ENCODE results near the gene AVPR2.

The AVPR2 gene

GRCh38 chrX:153933748-153934147 lies 29.3 kb downstream of the AVPR2 start:
- no peak overlapping the region for H2BK12ac ChIP-seq (ENCODE audit: low read length)
- peak overlapping the region; percentile 83 for H3K4me2 ChIP-seq (ENCODE audit: low read length)
- no peak overlapping the region for H3K18ac ChIP-seq (ENCODE audit: low read length)
- peak overlapping the region; percentile 96 for H3K4ac ChIP-seq (ENCODE audit: low read depth, low read length)
- peaks cover 36 to 37% of the 10 kb centered on the region in 2 experiments for H3K36me3 ChIP-seq (ENCODE audit: control insufficient read depth in 1 of 2, insufficient read depth in 2 of 2, low read length in 2 of 2)
- no peaks in the 10 kb centered on the region for H3K9me3 ChIP-seq (ENCODE audit: insufficient read depth, low read depth, low read length)
- peaks cover 5 to 6% of the 10 kb centered on the region in 2 experiments for H3K4me1 ChIP-seq (ENCODE audit: control insufficient read depth in 1 of 2, insufficient read depth in 2 of 2, low read length in 2 of 2)
- H3K4me3 ChIP-seq (ENCODE audit: low read depth, low read length): peak overlapping the region; percentile 89
- H2BK5ac ChIP-seq (ENCODE audit: low read depth, low read length, poor library complexity): no peak overlapping the region
- DNase-seq: peak in 1 of 2 donors; percentile 49
- H3K14ac ChIP-seq (ENCODE audit: low read length): no peak overlapping the region
- no peak overlapping the region for H4K8ac ChIP-seq (ENCODE audit: low read depth, low read length)
- peak overlapping the region; percentile 62 for H2AK5ac ChIP-seq (ENCODE audit: low read length)
- H4K12ac ChIP-seq (ENCODE audit: low read depth, low read length): no peak overlapping the region
- peaks cover 10% of the 10 kb centered on the region for H3K79me2 ChIP-seq (ENCODE audit: control insufficient read depth, insufficient read depth, low read length, poor library complexity)
- H3K27me3 ChIP-seq (ENCODE audit: insufficient read depth, low read length): no peaks in the 10 kb centered on the region
- H2AFZ ChIP-seq (ENCODE audit: insufficient read depth, low read length, poor library complexity): no peak overlapping the region
- no peak overlapping the region for H3K23ac ChIP-seq (ENCODE audit: low read length)
- WGBS (ENCODE audit: extremely low coverage, insufficient coverage, insufficient read length): no CpG with 5 or more reads among the region's 7 CpGs
- no peak overlapping the region for H3K9ac ChIP-seq (ENCODE audit: low read length)
- H2BK120ac ChIP-seq (ENCODE audit: insufficient read depth, low read length, poor library complexity): no peak overlapping the region
- H4K91ac ChIP-seq (ENCODE audit: low read depth, low read length): no peak overlapping the region
- H3K79me1 ChIP-seq (ENCODE audit: low read length): peaks cover 5% of the 10 kb centered on the region
- no peak overlapping the region for H3K27ac ChIP-seq (ENCODE audit: low read depth, low read length)

GRCh38 chrX:153934148-153934761 lies 29.8 kb downstream of the AVPR2 start:
- peak overlapping the region; percentile 96 for H3K4ac ChIP-seq (ENCODE audit: low read depth, low read length)
- H3K4me3 ChIP-seq (ENCODE audit: low read depth, low read length): peak overlapping the region; percentile 89
- peak overlapping the region; percentile 90 for H3K18ac ChIP-seq (ENCODE audit: low read length)
- H3K79me1 ChIP-seq (ENCODE audit: low read length): peaks cover 5% of the 10 kb centered on the region
- H2AFZ ChIP-seq (ENCODE audit: insufficient read depth, low read length, poor library complexity): peak overlapping the region; percentile 78
- peak overlapping the region; percentile 58 for H3K27ac ChIP-seq (ENCODE audit: low read depth, low read length)
- H3K4me1 ChIP-seq (ENCODE audit: control insufficient read depth in 1 of 2, insufficient read depth in 2 of 2, low read length in 2 of 2): peaks cover 5 to 6% of the 10 kb centered on the region in 2 experiments
- H3K9ac ChIP-seq (ENCODE audit: low read length): peak overlapping the region; percentile 94
- no peaks in the 10 kb centered on the region for H3K9me3 ChIP-seq (ENCODE audit: insufficient read depth, low read depth, low read length)
- no peak for DNase-seq
- H2AK5ac ChIP-seq (ENCODE audit: low read length): peak overlapping the region; percentile 86
- peak overlapping the region; percentile 52 for H2BK5ac ChIP-seq (ENCODE audit: low read depth, low read length, poor library complexity)
- peak overlapping the region; percentile 95 for H3K14ac ChIP-seq (ENCODE audit: low read length)
- H3K36me3 ChIP-seq (ENCODE audit: control insufficient read depth in 1 of 2, insufficient read depth in 2 of 2, low read length in 2 of 2): peaks cover 35 to 36% of the 10 kb centered on the region in 2 experiments
- no peaks in the 10 kb centered on the region for H3K27me3 ChIP-seq (ENCODE audit: insufficient read depth, low read length)
- H4K12ac ChIP-seq (ENCODE audit: low read depth, low read length): peak overlapping the region; percentile 77
- H4K91ac ChIP-seq (ENCODE audit: low read depth, low read length): peak overlapping the region; percentile 52
- no CpG with 5 or more reads among the region's 33 CpGs for WGBS (ENCODE audit: extremely low coverage, insufficient coverage, insufficient read length)
- peak overlapping the region; percentile 17 for H2BK120ac ChIP-seq (ENCODE audit: insufficient read depth, low read length, poor library complexity)
- H3K4me2 ChIP-seq (ENCODE audit: low read length): peak overlapping the region; percentile 83
- H3K23ac ChIP-seq (ENCODE audit: low read length): no peak overlapping the region
- H4K8ac ChIP-seq (ENCODE audit: low read depth, low read length): peak overlapping the region; percentile 87
- no peak overlapping the region for H2BK12ac ChIP-seq (ENCODE audit: low read length)
- peaks cover 10% of the 10 kb centered on the region for H3K79me2 ChIP-seq (ENCODE audit: control insufficient read depth, insufficient read depth, low read length, poor library complexity)

DNA sequence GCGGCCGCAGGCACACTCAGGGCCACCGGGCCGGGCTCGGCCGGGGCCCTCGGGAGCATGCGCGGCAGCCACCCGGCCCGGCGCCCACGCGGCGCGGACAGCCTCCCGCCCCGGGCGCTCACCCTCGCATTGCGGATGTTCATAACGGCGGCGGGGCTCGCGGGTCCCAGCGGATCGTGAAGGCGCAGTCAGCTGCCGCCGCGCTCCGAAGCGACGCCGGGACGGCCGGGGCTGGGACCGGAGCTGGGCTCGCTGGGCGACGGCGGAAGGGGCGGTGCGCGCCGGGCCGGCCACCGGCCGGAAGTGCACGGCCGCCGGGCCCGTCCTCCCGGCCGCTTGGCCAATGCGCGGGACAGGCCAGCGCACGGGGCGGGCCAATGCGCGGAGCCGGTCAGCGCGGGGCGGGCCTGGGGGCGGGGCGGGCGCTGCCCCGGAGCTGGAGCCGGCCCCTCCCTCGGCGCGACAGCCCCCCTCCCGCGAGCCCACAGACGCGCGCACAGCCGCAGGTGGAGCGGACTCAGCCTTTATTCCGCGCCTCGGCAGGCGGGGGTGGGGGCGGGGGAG lies 30.4 kb downstream of the AVPR2 start, which contains the start of gene NAA10:
NAA10 (minus strand) TSS at position 276 of the 564 bp plus-strand sequence; CDS start at position 143, 133 bp downstream.
- Histone ChIP-seq H4K91ac (ENCODE audit: low read depth, low read length) (peak within 1 kb of the TSS; percentile 52), H2AK5ac (ENCODE audit: low read length) (peak within 1 kb of the TSS; percentile 86), H3K79me2 (ENCODE audit: control insufficient read depth, insufficient read depth, low read length, poor library complexity) (peaks cover 10% of the 10 kb centered on the region), H3K4ac (ENCODE audit: low read depth, low read length) (peak within 1 kb of the TSS; percentile 96), H4K12ac (ENCODE audit: low read depth, low read length) (peak within 1 kb of the TSS; percentile 77), H2BK120ac (ENCODE audit: insufficient read depth, low read length, poor library complexity) (peak within 1 kb of the TSS; percentile 17), H2AFZ (ENCODE audit: insufficient read depth, low read length, poor library complexity) (peak within 1 kb of the TSS; percentile 78), H3K9me3 (ENCODE audit: insufficient read depth, low read depth, low read length) (no peaks in the 10 kb centered on the region), H2BK12ac (ENCODE audit: low read length) (no peak within 1 kb of the TSS), H2BK5ac (ENCODE audit: low read depth, low read length, poor library complexity) (peak within 1 kb of the TSS; percentile 52), H3K18ac (ENCODE audit: low read length) (peak within 1 kb of the TSS; percentile 90), H4K8ac (ENCODE audit: low read depth, low read length) (peak within 1 kb of the TSS; percentile 87), H3K23ac (ENCODE audit: low read length) (no peak within 1 kb of the TSS), H3K4me2 (ENCODE audit: low read length) (peak within 1 kb of the TSS; percentile 83), H3K4me3 (ENCODE audit: low read depth, low read length) (peak within 1 kb of the TSS; percentile 89), H3K27me3 (ENCODE audit: insufficient read depth, low read length) (no peaks in the 10 kb centered on the region), H3K14ac (ENCODE audit: low read length) (peak within 1 kb of the TSS; percentile 95), H3K4me1 (ENCODE audit: control insufficient read depth in 1 of 2, insufficient read depth in 2 of 2, low read length in 2 of 2) (peaks cover 6 to 7% of the 10 kb centered on the region in 2 experiments), H3K79me1 (ENCODE audit: low read length) (peaks cover 5% of the 10 kb centered on the region), H3K36me3 (ENCODE audit: control insufficient read depth in 1 of 2, insufficient read depth in 2 of 2, low read length in 2 of 2) (peaks cover 29 to 30% of the 10 kb centered on the region in 2 experiments), H3K9ac (ENCODE audit: low read length) (peak within 1 kb of the TSS; percentile 94), H3K27ac (ENCODE audit: low read depth, low read length) (peak within 1 kb of the TSS; percentile 58)
- no CpG with 5 or more reads among the region's 87 CpGs for WGBS (ENCODE audit: extremely low coverage, insufficient coverage, insufficient read length)
- peak; percentile 64 to 87 for DNase-seq

DNA sequence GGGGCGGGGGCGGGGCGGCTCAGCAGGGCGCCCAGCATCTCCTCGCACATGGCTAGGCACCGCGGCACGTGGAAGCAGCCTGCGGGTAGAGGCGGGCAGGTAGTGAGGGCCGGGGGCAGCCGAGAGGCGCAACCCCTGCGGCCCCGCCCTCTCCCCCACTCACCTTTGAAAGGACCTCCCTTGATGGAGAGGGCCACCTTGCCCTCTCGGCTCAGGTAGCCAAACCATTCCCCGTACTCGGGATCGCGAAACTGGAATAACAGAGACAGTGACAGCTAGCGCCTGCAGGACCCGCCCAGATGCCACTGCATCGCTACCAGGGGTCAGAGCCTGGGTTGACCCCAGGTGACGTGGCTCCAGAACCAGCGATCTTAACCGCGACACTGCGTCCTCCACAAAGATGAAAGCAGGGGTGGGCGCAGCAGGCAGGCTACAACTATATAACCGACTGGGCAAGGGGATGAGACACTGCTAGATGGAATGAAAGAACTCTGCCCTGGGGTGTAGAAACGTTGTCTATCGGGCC lies 30.9 kb downstream of the AVPR2 start:
- Histone ChIP-seq H3K4me1 (ENCODE audit: control insufficient read depth in 1 of 2, insufficient read depth in 2 of 2, low read length in 2 of 2) (peaks cover 11% of the 10 kb centered on the region in 2 experiments), H3K14ac (ENCODE audit: low read length) (no peak overlapping the region), H2AFZ (ENCODE audit: insufficient read depth, low read length, poor library complexity) (no peak overlapping the region), H4K8ac (ENCODE audit: low read depth, low read length) (peak overlapping the region; percentile 60), H3K36me3 (ENCODE audit: control insufficient read depth in 1 of 2, insufficient read depth in 2 of 2, low read length in 2 of 2) (peaks cover 25% of the 10 kb centered on the region in 2 experiments), H3K9ac (ENCODE audit: low read length) (no peak overlapping the region), H3K18ac (ENCODE audit: low read length) (no peak overlapping the region), H3K4ac (ENCODE audit: low read depth, low read length) (no peak overlapping the region), H3K27me3 (ENCODE audit: insufficient read depth, low read length) (no peaks in the 10 kb centered on the region), H3K9me3 (ENCODE audit: insufficient read depth, low read depth, low read length) (no peaks in the 10 kb centered on the region), H3K23ac (ENCODE audit: low read length) (no peak overlapping the region), H2BK12ac (ENCODE audit: low read length) (no peak overlapping the region), H3K4me3 (ENCODE audit: low read depth, low read length) (peak overlapping the region; percentile 68), H2BK5ac (ENCODE audit: low read depth, low read length, poor library complexity) (peak overlapping the region; percentile 10), H4K91ac (ENCODE audit: low read depth, low read length) (peak overlapping the region; percentile 32), H2BK120ac (ENCODE audit: insufficient read depth, low read length, poor library complexity) (no peak overlapping the region), H3K4me2 (ENCODE audit: low read length) (peak overlapping the region; percentile 71), H3K79me2 (ENCODE audit: control insufficient read depth, insufficient read depth, low read length, poor library complexity) (peaks cover 10% of the 10 kb centered on the region), H3K79me1 (ENCODE audit: low read length) (peaks cover 5% of the 10 kb centered on the region), H3K27ac (ENCODE audit: low read depth, low read length) (no peak overlapping the region), H4K12ac (ENCODE audit: low read depth, low read length) (no peak overlapping the region), H2AK5ac (ENCODE audit: low read length) (no peak overlapping the region)
- DNase-seq: peak; percentile 63 to 82
- WGBS (ENCODE audit: extremely low coverage, insufficient coverage, insufficient read length): no CpG with 5 or more reads among the region's 32 CpGs

Data from trophoblast cell (in vitro differentiated cells and primary cell).